GM20000 (cell line): ENCODE results near the gene ST3GAL3.

Experiments used
- DNase-seq: peaks from one replicate; pipeline ENCODE4 v3.0.0; 2012; ENCODE audit warnings: low spot score
- TF ChIP-seq, protein P1 (sequence below): IDR thresholded peaks from 2 replicates; pipeline ENCODE4 v1.5.1; 2012; ENCODE audit warnings: mild to moderate bottlenecking, control low read depth; ENCODE audit errors: extremely low read depth, missing control alignments

ST3GAL3 gene

DNA sequence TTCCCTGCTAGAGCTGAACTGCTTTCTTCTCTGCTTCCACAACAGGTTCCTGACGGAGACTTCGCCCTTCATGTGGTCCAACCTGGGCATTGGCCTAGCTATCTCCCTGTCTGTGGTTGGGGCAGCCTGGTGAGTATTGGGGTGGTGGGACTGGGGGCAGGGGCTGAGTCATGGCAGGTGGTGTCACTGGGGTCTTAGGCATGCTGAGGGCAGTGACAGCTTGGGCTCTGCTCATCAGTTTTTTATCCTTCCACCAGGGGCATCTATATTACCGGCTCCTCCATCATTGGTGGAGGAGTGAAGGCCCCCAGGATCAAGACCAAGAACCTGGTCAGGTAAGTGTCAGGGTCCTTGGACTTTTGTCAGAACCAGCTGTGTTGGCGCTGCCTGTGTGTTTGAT, 268.7 kb downstream of the ST3GAL3 start:
- DNase-seq = no peak
- TF ChIP-seq, protein P1, sequence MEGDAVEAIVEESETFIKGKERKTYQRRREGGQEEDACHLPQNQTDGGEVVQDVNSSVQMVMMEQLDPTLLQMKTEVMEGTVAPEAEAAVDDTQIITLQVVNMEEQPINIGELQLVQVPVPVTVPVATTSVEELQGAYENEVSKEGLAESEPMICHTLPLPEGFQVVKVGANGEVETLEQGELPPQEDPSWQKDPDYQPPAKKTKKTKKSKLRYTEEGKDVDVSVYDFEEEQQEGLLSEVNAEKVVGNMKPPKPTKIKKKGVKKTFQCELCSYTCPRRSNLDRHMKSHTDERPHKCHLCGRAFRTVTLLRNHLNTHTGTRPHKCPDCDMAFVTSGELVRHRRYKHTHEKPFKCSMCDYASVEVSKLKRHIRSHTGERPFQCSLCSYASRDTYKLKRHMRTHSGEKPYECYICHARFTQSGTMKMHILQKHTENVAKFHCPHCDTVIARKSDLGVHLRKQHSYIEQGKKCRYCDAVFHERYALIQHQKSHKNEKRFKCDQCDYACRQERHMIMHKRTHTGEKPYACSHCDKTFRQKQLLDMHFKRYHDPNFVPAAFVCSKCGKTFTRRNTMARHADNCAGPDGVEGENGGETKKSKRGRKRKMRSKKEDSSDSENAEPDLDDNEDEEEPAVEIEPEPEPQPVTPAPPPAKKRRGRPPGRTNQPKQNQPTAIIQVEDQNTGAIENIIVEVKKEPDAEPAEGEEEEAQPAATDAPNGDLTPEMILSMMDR = no peak

- TF ChIP-seq, protein P1 = no peak
- no peak for DNase-seq
Observed at GRCh38 chr1:43976890-43977289, 269.6 kb downstream of the ST3GAL3 start.

DNA sequence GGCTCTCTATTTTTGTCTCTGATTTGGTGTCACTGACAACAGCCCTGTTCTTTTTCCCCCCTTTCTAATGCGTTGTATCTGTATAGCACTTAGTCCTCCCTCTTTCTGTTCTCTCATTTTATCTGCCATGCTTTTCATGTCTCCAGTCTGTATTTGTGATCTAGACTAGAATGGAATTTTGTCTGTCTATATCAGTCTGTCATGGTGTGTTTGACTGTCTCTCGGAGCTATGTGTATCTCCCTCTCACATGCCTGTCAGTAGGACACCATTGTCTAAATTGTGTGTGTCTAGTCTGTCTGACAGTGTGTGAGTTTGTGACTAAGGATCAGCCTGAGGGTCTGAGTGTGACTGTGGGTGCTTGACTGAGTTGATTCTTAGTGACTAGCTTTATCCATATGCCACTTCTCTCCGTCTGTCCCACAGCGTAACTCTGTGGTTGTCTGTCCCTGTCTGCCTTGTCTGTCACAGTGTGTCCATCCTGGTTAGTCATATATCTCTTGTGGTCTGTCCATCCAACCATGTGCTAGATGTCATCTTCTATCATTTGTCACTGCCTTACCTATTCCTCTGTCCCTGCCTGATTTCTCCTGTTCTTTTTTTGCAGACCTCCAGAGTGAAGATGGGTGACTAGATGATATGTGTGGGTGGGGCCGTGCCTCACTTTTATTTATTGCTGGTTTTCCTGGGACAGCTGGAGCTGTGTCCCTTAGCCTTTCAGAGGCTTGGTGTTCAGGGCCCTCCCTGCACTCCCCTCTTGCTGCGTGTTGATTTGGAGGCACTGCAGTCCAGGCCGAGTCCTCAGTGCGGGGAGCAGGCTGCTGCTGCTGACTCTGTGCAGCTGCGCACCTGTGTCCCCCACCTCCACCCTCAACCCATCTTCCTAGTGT, 270.3 kb downstream of the ST3GAL3 start:
- TF ChIP-seq, protein P1 = no peak
- DNase-seq = no peak

GRCh38 chr1:43978264-43978550, 270.9 kb downstream of the ST3GAL3 start:
- TF ChIP-seq, protein P1 = no peak
- no peak for DNase-seq

GRCh38 chr1:43978551-43979260, 271.4 kb downstream of the ST3GAL3 start, which contains the start of gene B4GALT2:
B4GALT2 (plus strand) TSS chr1:43979210; CDS start chr1:43981161, 1,951 bp downstream.
- DNase-seq = peak; percentile 91
- TF ChIP-seq, protein P1 = no peak

GRCh38 chr1:43979261-43979527, 271.9 kb downstream of the ST3GAL3 start:
- TF ChIP-seq, protein P1 = no peak
- DNase-seq = no peak

GRCh38 chr1:43979528-43980254, 272.4 kb downstream of the ST3GAL3 start:
- peak; percentile 76 for DNase-seq
- TF ChIP-seq, protein P1 = no peak
